ENCODE results near the gene SPAAR. TPM values are rescaled to one million over a fixed set of nuclear protein-coding genes. Genes with fewer than 3 reads are reported as not detected.

Gene SPAAR
- total RNA-seq, 1 donor from 2014 or later: not detected

DNA sequence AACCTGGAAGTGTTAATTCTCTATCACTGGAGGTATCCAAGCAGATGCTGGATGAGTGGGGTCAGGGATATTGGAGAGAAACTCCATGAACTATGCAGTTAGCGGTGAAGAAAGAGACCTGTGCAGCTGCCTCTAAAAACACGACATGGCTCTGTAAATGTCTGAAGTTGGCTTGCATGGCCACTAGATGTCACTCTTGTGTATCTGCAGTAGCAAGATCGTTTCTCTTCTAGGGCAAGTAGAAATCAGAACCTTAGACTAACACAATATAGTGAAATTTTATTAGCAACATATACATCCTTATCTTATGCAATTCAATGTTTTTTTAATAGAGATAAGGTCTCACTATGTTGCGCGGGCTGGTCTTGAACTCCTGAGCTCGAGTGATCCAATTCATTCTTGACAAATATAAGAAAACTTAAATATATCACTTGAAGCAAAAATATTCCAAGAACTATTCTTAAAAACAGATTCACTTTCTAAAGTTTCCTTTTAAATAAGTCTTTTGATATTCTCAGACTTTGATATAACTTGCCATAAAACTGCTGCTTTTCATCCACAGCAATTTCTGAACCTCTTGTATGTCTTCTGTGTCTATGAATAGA lies 45.8 kb downstream of the SPAAR start:
- DNase-seq: peak; percentile 45
- H3K36me3 Mint-ChIP-seq (ENCODE audit: unreplicated experiment): no peaks in the 10 kb centered on the region
- H3K9me3 Mint-ChIP-seq (ENCODE audit: unreplicated experiment): no peaks in the 10 kb centered on the region
- peaks cover 2% of the 10 kb centered on the region for H3K27me3 Mint-ChIP-seq (ENCODE audit: unreplicated experiment)
- TF ChIP-seq, protein P1, sequence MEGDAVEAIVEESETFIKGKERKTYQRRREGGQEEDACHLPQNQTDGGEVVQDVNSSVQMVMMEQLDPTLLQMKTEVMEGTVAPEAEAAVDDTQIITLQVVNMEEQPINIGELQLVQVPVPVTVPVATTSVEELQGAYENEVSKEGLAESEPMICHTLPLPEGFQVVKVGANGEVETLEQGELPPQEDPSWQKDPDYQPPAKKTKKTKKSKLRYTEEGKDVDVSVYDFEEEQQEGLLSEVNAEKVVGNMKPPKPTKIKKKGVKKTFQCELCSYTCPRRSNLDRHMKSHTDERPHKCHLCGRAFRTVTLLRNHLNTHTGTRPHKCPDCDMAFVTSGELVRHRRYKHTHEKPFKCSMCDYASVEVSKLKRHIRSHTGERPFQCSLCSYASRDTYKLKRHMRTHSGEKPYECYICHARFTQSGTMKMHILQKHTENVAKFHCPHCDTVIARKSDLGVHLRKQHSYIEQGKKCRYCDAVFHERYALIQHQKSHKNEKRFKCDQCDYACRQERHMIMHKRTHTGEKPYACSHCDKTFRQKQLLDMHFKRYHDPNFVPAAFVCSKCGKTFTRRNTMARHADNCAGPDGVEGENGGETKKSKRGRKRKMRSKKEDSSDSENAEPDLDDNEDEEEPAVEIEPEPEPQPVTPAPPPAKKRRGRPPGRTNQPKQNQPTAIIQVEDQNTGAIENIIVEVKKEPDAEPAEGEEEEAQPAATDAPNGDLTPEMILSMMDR (IDR thresholded peaks at IDR 0.05; ENCODE audit: partially characterized antibody, unreplicated experiment): peak; percentile 79
- H3K27ac Mint-ChIP-seq (ENCODE audit: unreplicated experiment): no peak overlapping the region
- no peaks in the 10 kb centered on the region for H3K4me1 Mint-ChIP-seq (ENCODE audit: low read depth, unreplicated experiment)
- H3K4me3 Mint-ChIP-seq (ENCODE audit: unreplicated experiment): no peak overlapping the region

DNA sequence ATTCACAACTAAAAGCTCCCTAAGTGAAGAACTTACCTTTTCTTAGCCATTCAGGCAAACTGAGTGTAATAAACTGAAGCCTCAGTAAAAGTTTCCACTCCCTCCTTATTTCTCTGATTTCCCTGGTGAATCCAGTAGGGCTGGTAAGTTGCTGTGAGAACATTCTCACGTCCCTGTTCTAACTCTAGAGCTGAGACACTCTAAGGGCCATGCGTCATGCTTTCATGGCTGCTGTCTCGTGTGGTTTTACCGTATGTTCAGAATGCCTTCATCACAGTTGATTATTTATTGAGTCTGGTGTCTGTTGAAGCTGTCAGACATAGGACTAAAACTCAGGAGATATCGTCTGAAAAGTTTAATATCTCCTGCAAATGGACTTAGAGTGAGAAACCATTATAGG lies 47.4 kb downstream of the SPAAR start:
- Mint-ChIP-seq H3K27ac (ENCODE audit: unreplicated experiment) (no peak overlapping the region), H3K9me3 (ENCODE audit: unreplicated experiment) (peaks cover 2% of the 10 kb centered on the region), H3K27me3 (ENCODE audit: unreplicated experiment) (peaks cover 2% of the 10 kb centered on the region), H3K4me3 (ENCODE audit: unreplicated experiment) (no peak overlapping the region), H3K4me1 (ENCODE audit: low read depth, unreplicated experiment) (peaks cover 4% of the 10 kb centered on the region), H3K36me3 (ENCODE audit: unreplicated experiment) (no peaks in the 10 kb centered on the region)
- DNase-seq: no peak
- TF ChIP-seq, protein P1 (IDR thresholded peaks at IDR 0.05; ENCODE audit: partially characterized antibody, unreplicated experiment): no peak

DNA sequence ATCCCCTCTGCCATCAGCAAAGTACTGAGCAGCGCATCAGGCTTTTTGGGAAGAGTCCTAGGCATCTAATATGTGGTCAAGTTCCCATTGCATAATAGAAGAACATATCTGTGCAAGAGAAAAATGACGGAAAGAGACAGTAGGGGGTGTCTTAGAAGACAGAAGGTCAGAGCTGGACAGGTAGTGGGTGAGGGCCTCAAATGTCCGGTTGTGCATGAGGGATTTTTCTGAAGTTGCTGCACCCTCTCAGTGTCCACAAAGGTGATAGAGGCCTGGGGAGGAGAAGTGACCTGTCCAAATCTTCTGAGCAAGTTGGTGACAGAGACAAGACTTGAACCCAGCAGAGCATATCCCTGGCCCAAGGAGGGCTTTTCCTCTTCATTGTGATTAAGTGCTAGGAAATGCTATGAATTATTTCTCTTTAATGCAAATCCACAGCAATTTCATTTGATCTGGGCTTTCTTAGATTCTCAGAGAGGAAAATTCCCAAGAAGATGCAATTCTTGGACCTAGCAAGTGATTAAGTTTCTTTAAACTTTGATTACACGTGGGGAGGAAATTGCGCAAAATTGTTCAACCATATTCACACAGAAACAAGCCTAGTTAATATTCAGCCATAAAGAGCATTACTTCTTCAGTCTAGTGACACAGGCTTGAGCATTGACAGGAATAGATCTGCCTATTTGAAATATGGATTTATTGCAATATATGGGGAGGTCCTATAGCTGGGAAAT lies 49.0 kb downstream of the SPAAR start, which contains the start of gene OR2S2:
OR2S2 (minus strand) TSS at position 51 of the 734 bp plus-strand sequence. CDS start 56 bp downstream, outside the sequence.
- TF ChIP-seq, protein P1 (IDR thresholded peaks at IDR 0.05; ENCODE audit: partially characterized antibody, unreplicated experiment): no peak
- Mint-ChIP-seq H3K27ac (ENCODE audit: unreplicated experiment) (peak within 1 kb of the TSS; percentile 31), H3K4me3 (ENCODE audit: unreplicated experiment) (no peak within 1 kb of the TSS), H3K36me3 (ENCODE audit: unreplicated experiment) (no peaks in the 10 kb centered on the region), H3K9me3 (ENCODE audit: unreplicated experiment) (peaks cover 6% of the 10 kb centered on the region), H3K4me1 (ENCODE audit: low read depth, unreplicated experiment) (peaks cover 9% of the 10 kb centered on the region), H3K27me3 (ENCODE audit: unreplicated experiment) (no peaks in the 10 kb centered on the region)
- DNase-seq: no peak

DNA sequence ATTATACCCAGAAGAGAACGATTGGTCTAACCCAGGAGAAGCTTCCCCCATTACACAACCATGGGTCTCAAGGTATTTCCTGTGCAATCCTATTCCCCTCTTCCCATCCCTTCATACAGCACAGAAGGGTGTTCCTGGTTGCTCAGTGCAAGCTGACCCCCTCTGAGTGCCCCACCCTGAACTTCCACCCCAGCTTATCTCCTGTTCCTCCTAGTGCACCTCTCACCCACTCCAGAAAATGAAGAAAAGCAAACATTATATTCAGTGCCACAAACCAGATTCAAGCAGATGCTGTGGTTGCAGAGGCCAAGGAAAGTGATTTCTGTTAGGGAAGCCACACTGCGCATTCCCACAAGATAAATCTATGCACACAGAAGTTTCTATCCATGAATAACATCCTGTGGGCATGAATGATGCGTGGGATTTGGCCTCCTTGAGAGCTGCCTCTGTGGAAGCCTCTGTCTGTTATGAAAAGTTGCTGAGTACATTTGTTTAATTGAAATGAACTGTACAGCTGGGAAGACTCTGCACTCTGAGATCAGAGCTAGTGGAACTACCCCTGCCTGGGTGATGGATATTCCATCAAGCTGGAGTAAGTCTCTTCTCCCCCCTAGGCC lies 50.9 kb downstream of the SPAAR start:
- Mint-ChIP-seq H3K4me3 (ENCODE audit: unreplicated experiment) (no peak overlapping the region), H3K4me1 (ENCODE audit: low read depth, unreplicated experiment) (peaks cover 9% of the 10 kb centered on the region), H3K36me3 (ENCODE audit: unreplicated experiment) (no peaks in the 10 kb centered on the region), H3K9me3 (ENCODE audit: unreplicated experiment) (peaks cover 6% of the 10 kb centered on the region), H3K27ac (ENCODE audit: unreplicated experiment) (no peak overlapping the region), H3K27me3 (ENCODE audit: unreplicated experiment) (no peaks in the 10 kb centered on the region)
- DNase-seq: no peak
- TF ChIP-seq, protein P1 (IDR thresholded peaks at IDR 0.05; ENCODE audit: partially characterized antibody, unreplicated experiment): no peak

Other genes starting within 250 kb of the SPAAR start
- 2.6 TPM for gene ARHGEF39, start 244.3 kb upstream of the SPAAR start, total RNA-seq (ENCODE audit: unreplicated experiment)
- not detected for gene CA9, start 235.6 kb upstream of the SPAAR start, total RNA-seq (ENCODE audit: unreplicated experiment)
- 188 TPM for gene TPM2, start 219.6 kb upstream of the SPAAR start, total RNA-seq (ENCODE audit: unreplicated experiment)
- gene TLN1, start 177.3 kb upstream of the SPAAR start, total RNA-seq (ENCODE audit: unreplicated experiment): 56.2 TPM
- 32.0 TPM for gene CREB3, start 176.8 kb upstream of the SPAAR start, total RNA-seq (ENCODE audit: unreplicated experiment)
- 287 TPM for gene GBA2, start 160.3 kb upstream of the SPAAR start, total RNA-seq (ENCODE audit: unreplicated experiment)
- gene RGP1, start 160.2 kb upstream of the SPAAR start, total RNA-seq (ENCODE audit: unreplicated experiment): 44.0 TPM
- not detected for gene MSMP, start 155.2 kb upstream of the SPAAR start, total RNA-seq (ENCODE audit: unreplicated experiment)
- gene NPR2, start 117.9 kb upstream of the SPAAR start, total RNA-seq (ENCODE audit: unreplicated experiment): 357 TPM
- not detected for gene SPAG8, start 97.2 kb upstream of the SPAAR start, total RNA-seq (ENCODE audit: unreplicated experiment)
- gene HINT2, start 94.4 kb upstream of the SPAAR start, total RNA-seq (ENCODE audit: unreplicated experiment): 48.1 TPM
- gene FAM221B, start 80.8 kb upstream of the SPAAR start, total RNA-seq (ENCODE audit: unreplicated experiment): not detected
- 44.4 TPM for gene TMEM8B, start 80.3 kb upstream of the SPAAR start, total RNA-seq (ENCODE audit: unreplicated experiment)
- not detected for gene OR13J1, start 39.1 kb upstream of the SPAAR start, total RNA-seq (ENCODE audit: unreplicated experiment)
- gene HRCT1, start 3.3 kb upstream of the SPAAR start, total RNA-seq (ENCODE audit: unreplicated experiment): not detected
- gene OR2S2, start 48.7 kb downstream of the SPAAR start, total RNA-seq (ENCODE audit: unreplicated experiment): not detected
- gene RECK, start 127.4 kb downstream of the SPAAR start, total RNA-seq (ENCODE audit: unreplicated experiment): 11.1 TPM
- gene GLIPR2, start 227.2 kb downstream of the SPAAR start, total RNA-seq (ENCODE audit: unreplicated experiment): 84.4 TPM

Data from glutamatergic neuron (in vitro differentiated cells).